ENCODE measurements around the gene ENPP1.

Gene ENPP1

GRCh38 chr6:131917318-131917717, 109.5 kb downstream of the ENPP1 start:
- Mint-ChIP-seq H3K27me3 (peaks cover 61% of the 10 kb centered on the region), H3K9me3 (no peaks in the 10 kb centered on the region), H3K4me1 (peaks cover 12% of the 10 kb centered on the region), H3K27ac (ENCODE audit: low read depth) (no peak overlapping the region), H3K4me3 (no peak overlapping the region), H3K36me3 (ENCODE audit: insufficient read depth) (no peaks in the 10 kb centered on the region)
- ATAC-seq (replicated peaks; ENCODE audit: extremely low read depth, poor library complexity, severe bottlenecking) (no peak), DNase-seq (ENCODE audit: low spot score in 2 of 2) (no peak)

- H3K4me3 Mint-ChIP-seq = no peak overlapping the region
- H3K9me3 Mint-ChIP-seq = no peaks in the 10 kb centered on the region
- peaks cover 64% of the 10 kb centered on the region for H3K27me3 Mint-ChIP-seq
- no peak overlapping the region for H3K27ac Mint-ChIP-seq (ENCODE audit: low read depth)
- ATAC-seq (replicated peaks; ENCODE audit: extremely low read depth, poor library complexity, severe bottlenecking) (no peak), DNase-seq (ENCODE audit: low spot score in 2 of 2) (no peak)
- H3K4me1 Mint-ChIP-seq = peaks cover 12% of the 10 kb centered on the region
- H3K36me3 Mint-ChIP-seq (ENCODE audit: insufficient read depth) = no peaks in the 10 kb centered on the region
Observed at GRCh38 chr6:131917763-131918649, 110.2 kb downstream of the ENPP1 start.

- no peaks in the 10 kb centered on the region for H3K9me3 Mint-ChIP-seq
- no peaks in the 10 kb centered on the region for H3K36me3 Mint-ChIP-seq (ENCODE audit: insufficient read depth)
- ATAC-seq (replicated peaks; ENCODE audit: extremely low read depth, poor library complexity, severe bottlenecking) (no peak), DNase-seq (ENCODE audit: low spot score in 2 of 2) (no peak)
- H3K4me1 Mint-ChIP-seq = peaks cover 12% of the 10 kb centered on the region
- peaks cover 64% of the 10 kb centered on the region for H3K27me3 Mint-ChIP-seq
- no peak overlapping the region for H3K27ac Mint-ChIP-seq (ENCODE audit: low read depth)
- H3K4me3 Mint-ChIP-seq = no peak overlapping the region
Observed at GRCh38 chr6:131918650-131919355, 111.0 kb downstream of the ENPP1 start.

GRCh38 chr6:131920656-131921055, 112.8 kb downstream of the ENPP1 start:
- Mint-ChIP-seq H3K27me3 (peaks cover 59% of the 10 kb centered on the region), H3K4me3 (no peak overlapping the region), H3K27ac (ENCODE audit: low read depth) (no peak overlapping the region), H3K4me1 (peaks cover 12% of the 10 kb centered on the region), H3K36me3 (ENCODE audit: insufficient read depth) (no peaks in the 10 kb centered on the region), H3K9me3 (no peaks in the 10 kb centered on the region)
- ATAC-seq (replicated peaks; ENCODE audit: extremely low read depth, poor library complexity, severe bottlenecking) (no peak), DNase-seq (ENCODE audit: low spot score in 2 of 2) (no peak)

GRCh38 chr6:131923356-131923755, 115.5 kb downstream of the ENPP1 start:
- no peaks in the 10 kb centered on the region for H3K9me3 Mint-ChIP-seq
- H3K4me1 Mint-ChIP-seq = no peaks in the 10 kb centered on the region
- H3K27me3 Mint-ChIP-seq = peaks cover 32% of the 10 kb centered on the region
- no peak overlapping the region for H3K4me3 Mint-ChIP-seq
- ATAC-seq (replicated peaks; ENCODE audit: extremely low read depth, poor library complexity, severe bottlenecking) (no peak), DNase-seq (ENCODE audit: low spot score in 2 of 2) (no peak)
- H3K36me3 Mint-ChIP-seq (ENCODE audit: insufficient read depth) = no peaks in the 10 kb centered on the region
- H3K27ac Mint-ChIP-seq (ENCODE audit: low read depth) = no peak overlapping the region

GRCh38 chr6:131924881-131925474, 117.2 kb downstream of the ENPP1 start:
- Mint-ChIP-seq H3K4me3 (no peak overlapping the region), H3K9me3 (no peaks in the 10 kb centered on the region), H3K4me1 (no peaks in the 10 kb centered on the region), H3K27me3 (peaks cover 19% of the 10 kb centered on the region), H3K27ac (ENCODE audit: low read depth) (no peak overlapping the region), H3K36me3 (ENCODE audit: insufficient read depth) (no peaks in the 10 kb centered on the region)
- no peak for DNase-seq (ENCODE audit: low spot score in 2 of 2)
- no peak for ATAC-seq (replicated peaks; ENCODE audit: extremely low read depth, poor library complexity, severe bottlenecking)

GRCh38 chr6:131929264-131929663, 121.4 kb downstream of the ENPP1 start:
- H3K4me1 Mint-ChIP-seq = no peaks in the 10 kb centered on the region
- ATAC-seq (replicated peaks; ENCODE audit: extremely low read depth, poor library complexity, severe bottlenecking) (no peak), DNase-seq (ENCODE audit: low spot score in 2 of 2) (no peak)
- H3K27me3 Mint-ChIP-seq = peaks cover 43% of the 10 kb centered on the region
- no peaks in the 10 kb centered on the region for H3K9me3 Mint-ChIP-seq
- no peaks in the 10 kb centered on the region for H3K36me3 Mint-ChIP-seq (ENCODE audit: insufficient read depth)
- no peak overlapping the region for H3K4me3 Mint-ChIP-seq
- no peak overlapping the region for H3K27ac Mint-ChIP-seq (ENCODE audit: low read depth)

GRCh38 chr6:131929976-131930375, 122.2 kb downstream of the ENPP1 start:
- peaks cover 2% of the 10 kb centered on the region for H3K36me3 Mint-ChIP-seq (ENCODE audit: insufficient read depth)
- ATAC-seq (replicated peaks; ENCODE audit: extremely low read depth, poor library complexity, severe bottlenecking) (no peak), DNase-seq (ENCODE audit: low spot score in 2 of 2) (no peak)
- H3K27me3 Mint-ChIP-seq = peaks cover 50% of the 10 kb centered on the region
- H3K9me3 Mint-ChIP-seq = no peaks in the 10 kb centered on the region
- no peak overlapping the region for H3K4me3 Mint-ChIP-seq
- H3K27ac Mint-ChIP-seq (ENCODE audit: low read depth) = no peak overlapping the region
- no peaks in the 10 kb centered on the region for H3K4me1 Mint-ChIP-seq

- Mint-ChIP-seq H3K4me3 (no peak overlapping the region), H3K9me3 (no peaks in the 10 kb centered on the region), H3K27me3 (peaks cover 59% of the 10 kb centered on the region), H3K36me3 (ENCODE audit: insufficient read depth) (peaks cover 2% of the 10 kb centered on the region), H3K4me1 (no peaks in the 10 kb centered on the region), H3K27ac (ENCODE audit: low read depth) (no peak overlapping the region)
- ATAC-seq (replicated peaks; ENCODE audit: extremely low read depth, poor library complexity, severe bottlenecking) = no peak
- no peak for DNase-seq (ENCODE audit: low spot score in 2 of 2)
Observed at GRCh38 chr6:131931063-131931750, 123.4 kb downstream of the ENPP1 start.

GRCh38 chr6:131936156-131936555, 128.3 kb downstream of the ENPP1 start:
- H3K27ac Mint-ChIP-seq (ENCODE audit: low read depth) = no peak overlapping the region
- no peak overlapping the region for H3K4me3 Mint-ChIP-seq
- peaks cover 66% of the 10 kb centered on the region for H3K27me3 Mint-ChIP-seq
- DNase-seq (ENCODE audit: low spot score in 2 of 2) (no peak), ATAC-seq (replicated peaks; ENCODE audit: extremely low read depth, poor library complexity, severe bottlenecking) (no peak)
- H3K36me3 Mint-ChIP-seq (ENCODE audit: insufficient read depth) = peaks cover 2% of the 10 kb centered on the region
- H3K9me3 Mint-ChIP-seq = no peaks in the 10 kb centered on the region
- no peaks in the 10 kb centered on the region for H3K4me1 Mint-ChIP-seq

- Mint-ChIP-seq H3K4me3 (no peak overlapping the region), H3K4me1 (no peaks in the 10 kb centered on the region), H3K36me3 (ENCODE audit: insufficient read depth) (peaks cover 2% of the 10 kb centered on the region), H3K27ac (ENCODE audit: low read depth) (no peak overlapping the region), H3K9me3 (no peaks in the 10 kb centered on the region), H3K27me3 (peaks cover 56% of the 10 kb centered on the region)
- DNase-seq (ENCODE audit: low spot score in 2 of 2) = no peak
- ATAC-seq (replicated peaks; ENCODE audit: extremely low read depth, poor library complexity, severe bottlenecking) = no peak
Observed at GRCh38 chr6:131937226-131937625, 129.4 kb downstream of the ENPP1 start.

Measured in central memory CD8-positive, alpha-beta T cell (primary cell).